Measurements from ENCODE around the gene NFIB.

GRCh38 chr9:14301006-14301405 is 12.9 kb downstream of the NFIB start:
- TF ChIP-seq EZH2 (optimal IDR thresholded peaks at IDR 0.05; ENCODE audit: low read depth, low read length) (no peak), CTCF (IDR thresholded peaks at IDR 0.05; ENCODE audit: low read length) (no peak), EZH2phosphoT487 (IDR thresholded peaks at IDR 0.05; ENCODE audit: low read length) (no peak)
